Umbilical cord (tissue), 2 donors: ENCODE results near the gene TMTC3. TPM values are rescaled to one million over a fixed set of nuclear protein-coding genes. Genes with fewer than 3 reads are reported as not detected.
"Not testable (repeated sequence)": the region's sequence is repeated elsewhere in the genome, so short reads cannot be mapped to it uniquely, and the experiment has no call there.

ENCODE experiments used
- DNase-seq: peaks from one replicate; pipeline ENCODE4 v3.0.0-alpha.2; 2015; ENCODE audit warnings: low spot score
- total RNA-seq: library from RNA; depleted of rRNA; stranded (reverse); fragments of >200 nt; gene quantifications from one replicate; pipeline ENCODE4 v1.2.3, GENCODE V29; 2014; ENCODE audit warnings: low replicate concordance; ENCODE audit not compliant: insufficient read depth

TMTC3 gene
- total RNA-seq, 1 donor from 2014 or later: 52.0 TPM

DNA sequence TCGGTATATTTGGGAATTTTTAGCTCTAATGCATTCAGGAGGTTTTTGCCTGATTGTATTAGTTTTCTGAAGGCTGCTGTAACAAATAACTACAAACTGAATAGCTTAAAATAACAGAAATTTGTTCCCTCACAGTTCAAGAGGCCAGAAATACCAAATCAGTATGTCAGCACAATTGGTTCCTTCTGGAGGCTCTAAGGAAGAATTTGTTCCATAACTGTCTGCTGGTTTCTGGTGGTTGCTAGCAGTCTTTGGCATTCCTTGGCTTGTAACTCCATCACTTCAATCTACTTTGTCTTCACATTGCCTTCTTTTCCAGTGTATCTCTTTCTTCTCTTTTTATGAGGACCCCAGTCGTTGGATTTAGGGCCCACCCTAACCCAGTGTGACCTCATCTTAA, 21.3 kb downstream of the TMTC3 start:
- no peak for DNase-seq

DNA sequence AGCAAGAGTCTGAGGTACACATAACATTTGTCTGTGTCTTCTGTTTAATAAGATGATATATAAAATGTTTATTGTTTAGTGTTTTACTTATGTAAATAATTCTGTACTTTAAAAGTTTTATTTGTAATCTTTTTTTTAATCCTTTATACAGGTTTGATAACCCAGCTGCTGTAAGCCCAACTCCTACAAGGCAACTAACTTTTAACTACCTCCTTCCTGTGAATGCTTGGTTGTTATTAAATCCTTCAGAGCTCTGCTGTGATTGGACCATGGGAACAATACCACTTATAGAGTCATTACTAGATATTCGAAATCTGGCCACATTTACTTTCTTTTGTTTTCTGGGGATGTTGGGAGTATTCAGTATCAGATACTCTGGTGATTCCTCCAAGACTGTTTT, 24.1 kb downstream of the TMTC3 start:
- no peak for DNase-seq

DNA sequence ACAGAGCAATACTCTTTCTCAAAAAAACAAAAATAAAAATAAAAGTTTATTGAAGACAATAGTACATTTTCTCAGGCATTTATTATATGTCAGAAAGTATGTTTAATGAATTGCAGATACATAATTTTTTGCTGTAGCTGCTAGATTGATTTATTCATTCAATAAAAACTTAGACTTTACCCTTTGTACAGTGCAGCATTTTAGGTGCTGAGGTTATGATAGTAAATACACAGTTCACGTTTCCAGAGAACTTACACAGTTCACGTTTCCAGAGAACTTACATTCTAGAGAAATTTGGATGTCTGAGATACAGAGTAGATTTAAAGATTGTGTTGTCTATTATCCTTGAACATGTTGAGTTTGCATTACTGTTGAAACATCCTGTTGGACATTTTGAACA, 25.3 kb downstream of the TMTC3 start:
- no peak for DNase-seq

DNA sequence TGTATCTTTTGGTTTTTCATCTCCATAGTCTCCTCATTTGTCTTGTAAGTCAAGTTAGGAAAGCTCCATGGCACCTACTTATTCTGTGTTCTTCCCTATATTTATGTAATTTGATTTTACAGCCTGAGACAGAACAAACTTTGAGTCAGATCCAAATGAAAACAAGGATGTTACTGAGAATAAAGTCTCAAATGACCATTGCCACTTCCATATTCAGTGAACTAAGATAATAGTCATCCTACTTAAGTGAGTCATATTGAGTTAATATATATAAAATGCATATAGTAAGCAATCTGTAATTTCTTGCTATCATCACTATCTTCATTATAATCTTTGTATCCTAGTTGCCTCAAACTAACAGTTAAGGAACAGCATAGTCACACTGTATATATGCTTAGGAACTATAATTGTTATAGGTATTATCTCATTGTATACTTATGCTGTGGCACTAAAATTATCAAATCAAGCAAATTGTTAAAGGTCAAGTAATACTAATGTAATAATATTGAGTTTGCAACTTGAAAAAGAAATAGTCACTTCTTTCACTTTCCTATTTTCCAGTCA, 30.8 kb downstream of the TMTC3 start:
- no peak for DNase-seq

DNA sequence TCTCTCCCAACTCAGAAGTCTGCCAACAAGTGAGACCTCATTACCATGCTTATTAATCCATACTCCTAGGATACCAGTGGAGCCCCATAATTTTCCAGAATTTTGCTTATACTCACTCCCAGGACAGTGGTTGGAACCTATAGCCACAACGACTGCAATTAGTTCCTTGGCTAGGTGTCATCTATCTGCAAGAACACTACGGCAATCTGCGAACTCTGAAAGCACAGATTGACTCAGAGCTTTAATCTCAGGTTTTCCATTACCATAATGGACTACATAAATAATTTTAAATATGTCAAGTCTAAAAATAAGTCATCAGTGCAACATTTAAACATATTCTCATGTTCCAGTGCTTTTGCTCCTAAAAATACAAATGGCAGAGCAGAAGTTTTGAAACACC, 33.4 kb downstream of the TMTC3 start:
- DNase-seq: no peak

DNA sequence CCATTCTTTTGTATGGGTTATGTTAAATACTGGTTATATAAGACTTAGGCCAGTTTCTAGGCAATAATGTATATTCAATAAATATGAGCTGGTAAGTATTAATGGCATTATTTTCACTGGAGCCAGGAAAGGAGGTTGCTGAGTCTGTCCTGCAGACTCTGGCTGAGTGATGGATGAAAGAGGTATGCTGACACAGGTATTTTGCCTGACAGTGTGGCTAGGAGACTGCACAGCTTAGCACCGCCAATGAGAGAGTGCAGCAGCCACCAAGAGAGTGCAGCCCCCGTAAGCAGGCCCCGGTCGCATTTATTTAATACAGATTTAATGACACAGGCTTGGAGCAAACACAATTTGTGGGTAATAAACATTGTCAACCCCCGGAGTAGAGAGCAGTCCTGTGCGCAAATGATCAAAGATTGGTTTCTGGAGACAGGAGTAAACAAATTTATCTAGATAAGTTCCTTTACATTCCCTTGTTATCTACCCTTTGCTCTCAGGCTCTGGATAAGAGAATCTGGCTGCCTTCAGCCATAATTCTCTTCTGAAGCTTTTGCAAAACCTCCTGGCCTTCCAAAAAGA, 37.4 kb downstream of the TMTC3 start:
- peak; percentile 1 for DNase-seq

DNA sequence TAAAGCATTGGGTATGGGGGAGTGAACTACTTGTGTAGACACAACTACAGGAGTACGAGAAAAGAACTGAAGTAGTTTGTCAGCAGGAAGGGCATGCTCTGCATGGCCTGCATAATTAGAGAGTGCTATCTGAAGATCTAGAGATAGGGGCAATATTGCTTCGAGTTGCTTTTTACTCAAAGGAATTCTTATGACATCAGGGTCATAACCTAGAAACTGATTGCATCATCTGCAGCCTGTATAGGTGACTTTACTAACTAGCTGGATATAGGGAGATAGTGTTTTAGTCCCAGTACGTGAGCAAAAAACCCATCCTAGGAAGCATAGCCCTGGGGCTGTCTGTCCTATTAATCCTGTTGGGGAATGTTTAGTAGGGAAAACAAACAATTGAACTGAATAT, 39.8 kb downstream of the TMTC3 start:
- DNase-seq: no peak

DNA sequence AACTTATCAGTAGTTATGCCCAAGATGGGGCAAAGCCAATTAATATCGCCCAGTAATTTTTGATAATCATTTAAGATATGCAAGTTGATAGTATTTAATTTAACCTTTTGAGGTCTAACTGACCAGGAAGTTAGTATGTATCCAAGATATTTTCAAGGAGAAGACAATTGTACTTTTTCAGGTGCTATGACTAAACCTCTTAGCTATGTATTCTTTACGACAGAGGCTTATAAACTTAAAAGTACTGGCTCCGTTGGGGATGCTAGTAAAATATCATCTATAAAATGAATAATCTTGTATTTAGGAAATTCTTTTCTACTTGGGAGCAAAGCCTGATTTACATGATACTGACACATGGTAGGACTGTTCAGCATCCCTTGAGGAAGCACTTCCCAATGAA, 40.3 kb downstream of the TMTC3 start:
- DNase-seq: no peak

DNA sequence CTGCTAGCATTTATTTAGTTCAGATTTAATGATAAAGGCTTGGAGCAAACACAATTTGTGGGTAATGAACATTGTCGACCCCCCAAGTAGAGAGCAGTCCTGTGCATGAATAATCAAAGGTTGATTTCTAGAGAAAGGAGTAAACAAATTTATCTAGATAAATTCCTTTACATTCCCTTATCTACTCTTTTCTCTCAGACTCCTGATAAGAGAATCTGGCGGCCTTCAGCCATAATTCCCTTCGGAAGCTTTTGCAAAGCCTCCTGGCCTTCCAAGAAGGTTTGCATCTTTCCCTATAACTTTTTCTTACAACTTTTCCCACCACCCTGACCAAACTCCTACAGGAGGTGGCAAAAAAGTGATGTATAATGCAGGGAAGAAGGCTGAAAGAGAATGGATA, 42.1 kb downstream of the TMTC3 start:
- no peak for DNase-seq

DNA sequence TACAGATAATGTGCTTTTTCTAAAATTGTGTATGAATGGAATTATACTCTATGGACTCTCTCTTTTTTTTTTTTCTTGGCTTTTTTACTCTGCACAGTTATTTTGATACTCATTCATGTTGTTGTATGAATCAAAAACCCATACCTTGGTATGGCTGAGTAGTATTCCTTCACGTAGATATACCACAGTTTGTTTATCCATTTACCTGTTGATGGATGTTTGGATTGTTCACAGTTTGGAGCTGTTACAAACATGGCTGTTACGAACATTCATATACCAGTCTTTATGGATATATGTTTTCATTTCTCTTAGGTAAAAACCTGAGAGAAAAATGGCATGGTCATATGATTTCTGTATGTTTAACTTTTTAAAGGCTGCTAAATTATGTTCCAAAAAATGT, 43.2 kb downstream of the TMTC3 start:
- DNase-seq: no peak

DNA sequence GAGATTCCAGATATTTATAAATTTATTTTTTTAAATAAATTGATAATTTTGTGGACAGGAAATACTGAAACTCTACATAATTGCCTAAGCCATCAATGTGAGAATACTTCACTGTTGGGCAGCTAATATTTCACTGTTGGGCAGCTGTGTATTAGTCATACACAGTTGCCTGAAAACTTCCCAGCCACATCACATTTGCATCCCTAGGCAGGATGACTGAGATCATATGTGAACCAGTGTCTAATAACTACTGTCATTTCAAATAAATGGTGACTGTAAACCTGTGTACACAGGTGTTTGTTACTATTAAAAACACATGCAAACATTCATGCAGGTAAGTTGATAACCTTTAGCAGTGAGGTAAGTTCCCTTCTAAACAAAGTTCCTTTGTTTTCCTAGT, 43.9 kb downstream of the TMTC3 start:
- DNase-seq: no peak

DNA sequence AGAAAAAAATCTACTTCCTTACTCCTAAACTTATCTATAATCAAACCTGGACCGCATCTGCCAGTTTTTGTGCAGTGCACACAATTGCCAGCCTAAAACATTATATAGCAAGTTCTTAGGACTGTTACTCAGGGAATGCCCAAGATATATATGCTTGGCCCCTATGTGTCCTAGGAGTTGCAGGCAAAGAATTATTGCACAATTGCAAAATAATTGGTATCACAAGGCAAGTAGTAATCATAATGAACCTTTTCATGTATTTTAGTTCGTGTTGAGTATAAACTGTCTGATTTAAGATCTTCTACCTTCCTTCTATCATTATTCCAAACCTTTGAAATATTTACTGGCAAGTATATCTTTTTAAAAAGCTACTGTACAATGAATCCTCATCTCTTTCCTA, 45.5 kb downstream of the TMTC3 start:
- no peak for DNase-seq

DNA sequence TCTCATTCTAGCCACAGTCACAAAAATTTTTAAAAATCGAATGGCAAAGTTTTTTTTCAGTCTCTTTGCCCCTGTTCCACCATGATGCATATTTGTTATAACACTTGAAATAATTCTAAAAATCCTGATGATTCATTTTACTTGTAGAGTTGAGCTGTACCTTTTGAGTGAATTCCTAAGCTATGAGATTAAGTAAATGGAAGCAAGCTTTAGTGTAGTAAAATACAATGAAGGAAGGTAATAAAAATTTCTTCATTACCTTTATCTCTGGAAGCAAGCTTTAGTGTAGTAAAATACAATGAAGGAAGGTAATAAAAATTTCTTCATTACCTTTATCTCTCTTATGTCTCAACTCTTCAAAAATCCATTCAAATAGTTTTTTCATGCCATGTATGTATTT, 46.1 kb downstream of the TMTC3 start:
- DNase-seq: no peak

DNA sequence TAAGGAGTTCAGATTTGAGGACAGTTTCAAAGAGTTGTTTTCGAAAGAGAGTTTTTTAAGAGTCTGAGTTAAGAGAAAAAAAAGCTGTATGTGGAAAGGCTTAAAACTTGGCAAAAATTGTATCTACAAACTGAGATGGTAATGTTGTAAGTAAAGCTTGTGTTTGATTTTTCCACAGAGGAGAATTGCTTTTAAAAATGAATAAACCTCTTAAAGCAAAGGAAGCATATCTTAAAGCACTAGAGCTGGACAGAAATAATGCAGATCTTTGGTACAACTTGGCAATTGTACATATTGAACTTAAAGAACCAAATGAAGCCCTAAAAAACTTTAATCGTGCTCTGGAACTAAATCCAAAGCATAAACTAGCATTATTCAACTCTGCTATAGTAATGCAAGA, 50.3 kb downstream of the TMTC3 start:
- DNase-seq: peak; percentile 72

DNA sequence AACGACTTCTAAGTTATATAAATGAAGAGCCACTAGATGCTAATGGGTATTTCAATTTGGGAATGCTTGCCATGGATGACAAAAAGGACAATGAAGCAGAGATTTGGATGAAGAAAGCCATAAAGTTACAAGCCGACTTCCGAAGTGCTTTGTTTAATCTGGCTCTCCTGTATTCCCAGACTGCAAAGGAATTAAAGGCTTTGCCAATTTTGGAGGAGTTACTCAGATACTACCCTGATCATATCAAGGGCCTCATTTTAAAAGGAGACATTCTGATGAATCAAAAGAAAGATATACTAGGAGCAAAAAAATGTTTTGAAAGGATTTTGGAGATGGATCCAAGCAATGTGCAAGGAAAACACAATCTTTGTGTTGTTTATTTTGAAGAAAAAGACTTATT, 52.8 kb downstream of the TMTC3 start:
- DNase-seq: no peak

DNA sequence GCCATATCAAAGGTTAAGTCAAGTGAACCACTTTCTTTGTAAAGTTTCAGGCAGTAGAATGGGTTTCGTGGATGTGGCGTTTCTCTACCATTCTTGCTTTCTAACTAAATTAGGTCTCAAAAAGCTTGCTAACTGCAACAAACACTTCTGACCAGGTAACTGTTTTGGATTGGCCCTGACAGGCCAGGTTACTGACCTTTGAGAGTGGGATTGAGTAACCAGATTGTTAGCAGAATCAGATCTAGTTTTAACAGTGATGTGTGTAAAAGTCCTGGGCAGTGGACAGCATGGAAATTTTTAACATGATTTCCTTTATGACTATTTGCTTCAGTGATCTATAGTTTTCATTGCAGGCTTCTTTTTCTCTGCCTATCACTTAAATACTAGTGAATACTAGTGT, 57.9 kb downstream of the TMTC3 start:
- DNase-seq: no peak

DNA sequence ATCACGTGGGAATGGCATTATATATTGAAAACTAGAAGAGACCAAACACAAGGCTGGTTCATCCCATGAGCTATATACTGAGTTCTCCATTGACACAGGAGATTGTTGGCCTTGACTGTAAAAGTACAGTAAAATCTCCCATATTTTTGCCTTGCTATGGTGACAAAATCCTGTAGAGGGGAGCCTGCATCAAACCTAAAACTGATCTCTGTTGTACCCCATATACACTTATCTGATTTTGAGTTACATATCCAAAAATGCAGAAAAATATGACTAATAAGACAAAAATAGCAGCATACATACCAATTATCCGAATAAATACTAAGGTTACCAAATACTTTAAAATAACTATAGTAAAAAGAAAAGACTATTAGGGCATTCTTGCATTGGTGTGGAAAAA, 60.4 kb downstream of the TMTC3 start:
- DNase-seq: no peak

DNA sequence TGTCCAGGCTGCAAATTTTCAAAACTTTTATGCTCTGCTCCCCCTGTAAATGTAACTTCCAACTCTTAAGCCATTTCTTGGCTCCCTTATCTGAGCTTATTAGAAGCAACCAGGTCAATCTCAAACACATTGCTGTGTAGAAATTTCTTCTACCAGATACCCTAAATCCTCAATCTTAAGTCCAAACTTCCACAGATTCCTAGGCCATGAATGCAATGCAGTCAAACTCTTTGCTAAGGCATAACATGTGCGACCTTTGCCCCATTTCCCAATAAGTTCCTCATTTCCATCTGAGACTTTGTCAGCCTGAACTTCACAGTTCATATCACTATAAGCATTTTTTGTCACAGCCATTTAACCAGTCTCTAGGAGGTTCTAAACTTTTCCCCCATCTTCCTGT, 64.5 kb downstream of the TMTC3 start:
- peak; percentile 71 for DNase-seq

DNA sequence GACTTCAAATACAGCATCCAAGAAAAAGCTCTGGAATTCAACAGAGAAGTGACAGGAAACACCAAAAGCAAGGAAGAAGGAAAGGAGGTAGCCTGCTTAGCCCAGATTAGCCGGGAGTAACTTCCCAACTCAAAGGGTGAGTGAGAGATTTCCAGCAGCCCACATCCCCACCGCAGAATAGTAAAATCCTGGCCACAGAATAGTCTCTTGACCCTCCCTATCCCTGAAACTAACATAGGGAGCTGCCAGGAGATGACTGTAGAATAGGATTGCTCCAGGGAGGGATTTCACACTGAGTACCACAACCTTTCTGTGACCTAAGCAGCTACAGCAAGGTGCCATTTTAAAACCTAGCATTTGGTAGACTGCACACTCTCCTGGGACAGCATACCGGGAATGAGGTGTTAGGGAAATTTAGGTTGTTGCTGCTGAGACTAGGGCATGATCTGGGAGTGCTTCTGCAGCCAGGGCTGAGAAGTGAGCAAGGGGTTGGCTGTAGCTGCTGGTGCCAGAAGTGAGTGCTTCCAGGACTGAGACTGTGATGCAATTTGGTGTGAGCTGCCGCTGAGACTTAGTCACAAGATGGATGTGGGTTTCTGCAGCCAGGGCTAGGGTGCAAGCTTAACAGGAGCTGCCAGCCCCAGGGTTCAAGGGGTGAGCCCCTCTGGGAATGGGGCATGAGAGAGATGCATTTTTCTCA, 66.0 kb downstream of the TMTC3 start:
- no peak for DNase-seq

DNA sequence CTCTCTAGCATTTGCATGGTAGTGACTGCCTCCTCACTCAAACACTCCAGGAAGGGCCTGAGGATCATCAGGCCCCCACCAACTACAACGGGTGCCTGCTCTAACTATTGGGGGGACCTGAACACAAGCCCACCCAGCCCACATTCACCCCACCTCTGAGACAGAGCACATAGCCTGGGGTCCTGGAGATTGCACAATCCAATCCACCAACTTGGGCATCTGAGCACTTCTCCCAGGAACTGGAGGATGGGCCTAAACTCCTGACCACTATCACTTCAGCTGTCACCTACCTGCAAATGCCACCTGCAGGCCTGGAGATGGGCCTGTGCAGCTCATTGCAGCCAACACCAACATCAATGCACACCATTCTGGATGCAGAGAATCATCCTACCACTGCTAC, 66.6 kb downstream of the TMTC3 start:
- no peak for DNase-seq

DNA sequence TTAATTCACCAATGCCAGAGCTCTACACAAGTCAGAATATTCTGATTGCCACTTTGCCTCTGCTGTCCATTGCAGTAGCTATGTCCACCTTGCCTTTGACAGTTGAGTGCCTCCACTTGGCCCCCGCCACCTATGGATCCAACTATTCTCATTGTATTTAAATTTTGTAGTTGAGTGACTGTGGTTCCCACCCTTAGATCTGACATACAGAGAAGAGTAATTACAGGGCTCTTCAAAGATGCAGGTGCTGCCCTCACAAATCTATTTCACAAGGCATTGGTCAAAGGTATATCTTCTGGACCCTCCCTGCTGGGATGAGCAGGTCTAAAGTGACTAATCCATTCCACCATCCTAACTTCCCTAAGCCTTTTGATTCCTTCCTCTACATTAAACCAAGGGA, 68.2 kb downstream of the TMTC3 start:
- DNase-seq: not testable (repeated sequence)

DNA sequence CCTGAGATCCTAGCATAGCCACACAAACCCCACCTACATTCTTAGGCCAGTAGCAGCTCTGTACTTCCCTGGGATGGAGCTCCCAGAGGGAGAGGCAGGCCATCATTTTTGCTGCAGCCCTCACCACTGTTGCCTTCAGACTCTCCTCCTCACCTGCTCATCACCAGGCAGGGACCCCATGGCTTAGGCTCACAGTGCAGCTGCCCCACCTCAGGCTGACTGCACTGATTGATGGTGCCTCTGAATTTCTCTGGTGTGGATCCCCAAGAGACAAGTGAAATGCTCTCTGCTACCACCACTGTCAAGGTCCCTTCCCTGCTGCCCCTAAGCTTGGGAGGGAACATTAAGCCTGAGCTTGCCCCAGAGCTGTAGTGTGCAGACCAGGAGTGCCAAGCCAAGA, 76.2 kb downstream of the TMTC3 start:
- DNase-seq: no peak

DNA sequence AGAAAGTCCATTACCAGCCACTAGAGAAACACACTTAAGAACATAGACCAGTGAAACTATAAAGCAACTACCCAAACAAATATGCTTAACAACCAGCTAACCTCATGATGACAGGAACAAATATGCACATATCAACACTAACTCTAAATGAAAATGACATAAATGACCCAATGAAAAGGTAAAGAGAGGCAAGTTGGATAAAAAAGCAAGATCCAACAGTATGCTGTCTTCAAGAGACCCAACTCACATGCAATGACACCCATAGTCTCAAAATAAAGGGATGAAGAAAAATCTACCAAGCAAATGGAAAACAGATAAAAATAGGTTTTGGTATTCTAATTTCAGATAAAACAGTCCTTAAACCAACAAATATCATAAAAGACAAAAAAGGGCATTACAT, 77.8 kb downstream of the TMTC3 start:
- no peak for DNase-seq

DNA sequence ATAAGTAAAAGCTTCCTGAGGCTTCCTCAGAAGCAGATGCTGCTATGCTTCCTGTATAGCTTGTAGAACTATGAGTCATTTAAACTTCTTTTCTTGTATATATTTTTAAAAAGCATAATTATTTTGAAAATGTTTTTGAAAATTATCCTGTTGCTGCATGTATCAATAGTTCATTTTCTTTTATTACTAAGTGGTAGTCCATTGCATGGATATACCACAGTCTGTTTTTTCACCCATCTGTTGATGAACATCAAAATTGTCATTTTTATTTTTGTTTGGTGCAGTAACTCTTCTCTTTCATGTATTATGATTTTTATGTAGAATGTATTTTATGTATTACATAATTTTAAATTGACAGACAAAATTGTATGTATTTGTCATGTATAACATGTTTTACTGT, 81.4 kb downstream of the TMTC3 start:
- no peak for DNase-seq
